HG03558 (cell line): ENCODE measurements around the gene MLLT3.

ENCODE experiments used
- ATAC-seq: cut with Tn5 transposase; IDR thresholded peaks from one replicate; pipeline ENCODE4 v1.9.1; 2021; ENCODE audit warnings: moderate number of reproducible peaks; ENCODE audit not compliant: unreplicated experiment; ENCODE audit errors: extremely low read depth

MLLT3 gene

GRCh38 chr9:20361229-20361628, 261.1 kb downstream of the MLLT3 start:
- ATAC-seq = no peak

- no peak for ATAC-seq
Measured at GRCh38 chr9:20358207-20358606, 264.1 kb downstream of the MLLT3 start.

- no peak for ATAC-seq
Measured at GRCh38 chr9:20357037-20357432, 265.3 kb downstream of the MLLT3 start.

- ATAC-seq = no peak
Measured at GRCh38 chr9:20356403-20357036, 265.8 kb downstream of the MLLT3 start.

GRCh38 chr9:20355022-20355421, 267.3 kb downstream of the MLLT3 start:
- no peak for ATAC-seq

GRCh38 chr9:20353931-20354652, 268.2 kb downstream of the MLLT3 start:
- no peak for ATAC-seq

GRCh38 chr9:20353524-20353923, 268.8 kb downstream of the MLLT3 start:
- ATAC-seq = no peak

- no peak for ATAC-seq
Measured at GRCh38 chr9:20352591-20352990, 269.7 kb downstream of the MLLT3 start.

- no peak for ATAC-seq
Measured at GRCh38 chr9:20351715-20352114, 270.6 kb downstream of the MLLT3 start.

GRCh38 chr9:20349568-20349967, 272.7 kb downstream of the MLLT3 start:
- ATAC-seq = no peak

GRCh38 chr9:20343325-20343724, 279.0 kb downstream of the MLLT3 start:
- no peak for ATAC-seq

- no peak for ATAC-seq
Measured at GRCh38 chr9:20340511-20340861, 281.8 kb downstream of the MLLT3 start.

GRCh38 chr9:20335668-20336332, 286.5 kb downstream of the MLLT3 start:
- no peak for ATAC-seq

GRCh38 chr9:20333991-20334390, 288.3 kb downstream of the MLLT3 start:
- no peak for ATAC-seq

GRCh38 chr9:20331095-20331685, 291.1 kb downstream of the MLLT3 start:
- peak; percentile 90 for ATAC-seq

GRCh38 chr9:20330688-20331087, 291.6 kb downstream of the MLLT3 start:
- ATAC-seq = no peak

- no peak for ATAC-seq
Measured at GRCh38 chr9:20326516-20326915, 295.8 kb downstream of the MLLT3 start.

GRCh38 chr9:20325008-20325407, 297.3 kb downstream of the MLLT3 start:
- no peak for ATAC-seq

- no peak for ATAC-seq
Measured at GRCh38 chr9:20322212-20322611, 300.1 kb downstream of the MLLT3 start.

GRCh38 chr9:20321423-20322082, 300.7 kb downstream of the MLLT3 start:
- ATAC-seq = no peak

- no peak for ATAC-seq
Measured at GRCh38 chr9:20320921-20321320, 301.4 kb downstream of the MLLT3 start.
